BE2C (cell line): ENCODE measurements around the gene B3GNT9.
"Not testable (repeated sequence)": the region's sequence is repeated elsewhere in the genome, so short reads cannot be mapped to it uniquely, and the experiment has no call there.

Experiments
- DNase-seq: peaks from one replicate; pipeline ENCODE4 v3.0.0-alpha.2; 2020
- H3K27me3 ChIP-seq: fragments of 250-450 bp; sonication (Bioruptor Pico); 2 replicates; pipeline ENCODE4 v1.5.1; 2020; ENCODE audit warnings: mild to moderate bottlenecking
- H3K36me3 ChIP-seq: fragments of 250-450 bp; sonication (Bioruptor Pico); 2 replicates; pipeline ENCODE4 v1.5.1; 2020; ENCODE audit warnings: mild to moderate bottlenecking
- H3K4me1 ChIP-seq: fragments of 250-450 bp; sonication (Bioruptor Pico); 2 replicates; pipeline ENCODE4 v1.5.1; 2020
- H3K4me3 ChIP-seq: 2 replicates; pipeline ENCODE4 v1.5.1; 2011; ENCODE audit warnings: low read depth, low read length
- H3K9me3 ChIP-seq: fragments of 250-450 bp; sonication (Bioruptor Pico); 2 replicates; pipeline ENCODE4 v1.5.1; 2020
- TF ChIP-seq, protein P1 (sequence below): IDR thresholded peaks from 2 replicates; pipeline ENCODE4 v1.5.1; 2012; ENCODE audit warnings: mild to moderate bottlenecking, low read depth, low read length

The B3GNT9 gene

DNA sequence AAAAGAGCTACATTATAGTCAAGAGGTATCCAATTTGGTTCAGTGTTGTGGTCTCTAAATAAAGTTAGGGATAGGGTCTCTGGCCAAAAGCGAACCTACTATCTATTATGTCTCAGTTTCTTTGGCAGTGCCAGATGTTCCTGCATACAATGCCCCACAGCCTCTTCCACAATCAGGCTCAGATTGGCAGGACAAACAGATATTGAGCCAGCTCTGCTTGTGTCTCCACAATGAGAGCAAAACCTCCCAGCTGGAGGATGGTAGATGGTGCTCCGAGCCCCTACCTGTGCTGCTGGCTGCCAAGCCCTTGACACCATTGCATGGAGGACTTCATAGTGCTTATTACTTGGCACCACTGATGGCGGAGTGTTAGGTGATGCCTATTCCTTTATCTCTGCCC lies 21.4 kb downstream of the B3GNT9 start:
- Histone ChIP-seq H3K9me3 (no peaks in the 10 kb centered on the region), H3K4me1 (no peaks in the 10 kb centered on the region), H3K36me3 (peaks cover 30% of the 10 kb centered on the region), H3K4me3 (no peak overlapping the region), H3K27me3 (no peaks in the 10 kb centered on the region)
- no peak for DNase-seq
- TF ChIP-seq, protein P1, sequence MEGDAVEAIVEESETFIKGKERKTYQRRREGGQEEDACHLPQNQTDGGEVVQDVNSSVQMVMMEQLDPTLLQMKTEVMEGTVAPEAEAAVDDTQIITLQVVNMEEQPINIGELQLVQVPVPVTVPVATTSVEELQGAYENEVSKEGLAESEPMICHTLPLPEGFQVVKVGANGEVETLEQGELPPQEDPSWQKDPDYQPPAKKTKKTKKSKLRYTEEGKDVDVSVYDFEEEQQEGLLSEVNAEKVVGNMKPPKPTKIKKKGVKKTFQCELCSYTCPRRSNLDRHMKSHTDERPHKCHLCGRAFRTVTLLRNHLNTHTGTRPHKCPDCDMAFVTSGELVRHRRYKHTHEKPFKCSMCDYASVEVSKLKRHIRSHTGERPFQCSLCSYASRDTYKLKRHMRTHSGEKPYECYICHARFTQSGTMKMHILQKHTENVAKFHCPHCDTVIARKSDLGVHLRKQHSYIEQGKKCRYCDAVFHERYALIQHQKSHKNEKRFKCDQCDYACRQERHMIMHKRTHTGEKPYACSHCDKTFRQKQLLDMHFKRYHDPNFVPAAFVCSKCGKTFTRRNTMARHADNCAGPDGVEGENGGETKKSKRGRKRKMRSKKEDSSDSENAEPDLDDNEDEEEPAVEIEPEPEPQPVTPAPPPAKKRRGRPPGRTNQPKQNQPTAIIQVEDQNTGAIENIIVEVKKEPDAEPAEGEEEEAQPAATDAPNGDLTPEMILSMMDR, result no peak

DNA sequence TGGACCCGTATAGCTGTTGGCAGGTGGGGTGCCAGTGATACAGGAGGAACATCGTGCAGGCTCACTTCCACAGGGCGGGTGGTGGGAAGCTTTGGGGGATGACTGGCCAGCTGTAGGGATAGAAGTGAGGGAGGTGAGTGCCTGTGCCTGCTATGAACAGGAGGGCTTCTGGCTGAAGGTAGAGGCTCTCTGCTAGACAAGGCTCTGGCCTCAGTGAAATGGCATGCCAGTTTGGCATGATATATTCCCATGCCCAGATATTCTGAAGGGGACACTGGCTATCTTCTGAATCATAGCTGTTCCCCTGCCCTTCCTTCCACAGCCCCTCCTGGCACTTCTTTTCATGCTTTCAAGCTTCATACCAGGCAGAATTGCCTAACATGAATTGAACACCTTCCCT lies 21.9 kb downstream of the B3GNT9 start:
- peaks cover 24% of the 10 kb centered on the region for H3K36me3 ChIP-seq
- H3K27me3 ChIP-seq, result no peaks in the 10 kb centered on the region
- TF ChIP-seq, protein P1, result no peak
- H3K4me1 ChIP-seq, result no peaks in the 10 kb centered on the region
- no peaks in the 10 kb centered on the region for H3K9me3 ChIP-seq
- DNase-seq, result no peak
- H3K4me3 ChIP-seq, result no peak overlapping the region

DNA sequence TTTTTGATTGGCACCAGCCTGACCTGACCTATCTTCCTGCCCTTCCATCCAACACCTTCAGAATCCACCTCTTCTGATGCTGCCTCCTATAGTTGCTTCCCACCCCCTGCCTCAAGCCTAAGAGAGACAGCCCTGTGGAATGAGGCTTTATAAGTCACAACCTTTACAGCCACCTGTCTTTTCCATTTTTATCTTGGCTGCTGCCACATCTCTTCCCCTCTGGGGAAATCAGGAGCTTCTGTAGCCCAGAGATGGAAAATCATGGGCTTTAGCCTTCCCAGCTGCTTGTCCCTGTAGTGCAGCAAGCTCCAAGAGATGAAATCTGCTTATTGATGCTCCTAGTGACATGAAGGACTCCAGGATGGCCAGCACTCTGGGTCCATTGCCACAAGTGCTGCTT lies 22.4 kb downstream of the B3GNT9 start:
- TF ChIP-seq, protein P1, result no peak
- Histone ChIP-seq H3K9me3 (no peaks in the 10 kb centered on the region), H3K27me3 (no peaks in the 10 kb centered on the region), H3K4me1 (no peaks in the 10 kb centered on the region), H3K36me3 (peaks cover 25% of the 10 kb centered on the region), H3K4me3 (no peak overlapping the region)
- no peak for DNase-seq

DNA sequence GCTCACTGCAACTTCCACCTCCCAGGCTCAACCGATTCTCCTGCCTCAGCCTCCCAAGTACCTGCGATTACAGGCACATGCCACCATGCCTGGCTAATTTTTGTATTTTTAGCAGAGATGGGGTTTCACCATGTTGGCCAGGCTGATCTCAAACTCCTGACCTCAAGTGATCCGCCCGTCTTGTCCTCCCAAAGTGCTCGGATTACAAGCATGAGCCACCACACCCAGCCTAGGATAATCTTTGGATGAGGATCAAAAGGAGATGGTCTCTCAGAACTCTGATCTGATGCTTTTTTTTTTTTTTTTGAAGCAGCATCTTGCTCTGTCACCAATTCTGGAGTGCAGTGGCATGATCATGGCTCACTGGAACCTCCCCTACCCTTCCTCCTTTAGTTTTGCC lies 28.0 kb downstream of the B3GNT9 start:
- H3K27me3 ChIP-seq, H3K9me3 ChIP-seq, H3K4me1 ChIP-seq, DNase-seq, H3K4me3 ChIP-seq: not testable (repeated sequence)
- H3K36me3 ChIP-seq, result peaks cover 34% of the 10 kb centered on the region

DNA sequence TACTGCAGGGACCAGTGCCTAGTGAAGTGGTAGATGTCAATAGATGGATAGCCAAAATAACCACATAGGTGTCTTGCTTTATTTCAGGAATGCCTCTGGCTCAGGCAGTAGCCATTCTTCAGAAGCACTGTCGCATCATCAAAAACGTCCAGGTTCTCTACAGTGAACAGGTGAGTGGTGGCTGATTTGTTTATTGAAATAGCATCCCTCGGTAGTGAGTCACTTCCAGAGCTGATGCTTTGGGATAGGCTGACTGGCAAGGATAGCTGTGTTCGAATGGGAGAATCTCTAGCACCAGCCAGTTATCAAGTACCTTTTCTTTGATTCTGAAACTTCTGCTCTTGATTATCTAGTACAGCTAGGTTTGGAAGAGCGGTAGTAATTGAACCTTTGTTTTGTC lies 30.8 kb downstream of the B3GNT9 start:
- Histone ChIP-seq H3K36me3 (peaks cover 27% of the 10 kb centered on the region), H3K9me3 (no peaks in the 10 kb centered on the region; the same call in 1 of the 2 replicates), H3K4me3 (no peak overlapping the region), H3K4me1 (no peaks in the 10 kb centered on the region), H3K27me3 (no peaks in the 10 kb centered on the region)
- TF ChIP-seq, protein P1, result no peak
- DNase-seq, result no peak

DNA sequence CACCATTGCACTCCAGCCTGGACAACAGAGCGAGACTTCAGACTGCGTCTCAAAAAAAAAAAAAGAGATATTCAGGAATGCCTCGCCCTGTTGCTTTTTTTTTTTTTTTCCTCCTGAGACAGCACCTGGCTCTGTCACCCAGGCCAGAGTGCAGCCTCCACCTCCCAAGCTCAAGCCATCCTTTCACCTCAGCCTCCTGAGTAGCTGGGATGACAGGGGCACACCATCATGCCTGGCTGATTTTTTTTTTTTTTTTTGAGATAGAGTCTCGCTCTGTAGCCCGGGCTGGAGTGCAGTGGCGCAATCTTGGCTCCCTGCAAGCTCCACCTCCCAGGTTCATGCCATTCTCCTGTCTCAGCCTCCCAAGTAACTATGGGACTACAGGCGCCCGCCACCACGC lies 33.1 kb downstream of the B3GNT9 start:
- no peak for DNase-seq
- Histone ChIP-seq H3K4me3 (no peak overlapping the region), H3K27me3 (no peaks in the 10 kb centered on the region), H3K9me3 (no peaks in the 10 kb centered on the region; the same call in 1 of the 2 replicates), H3K4me1 (no peaks in the 10 kb centered on the region; the same call in 1 of the 2 replicates), H3K36me3 (peaks cover 21% of the 10 kb centered on the region)
- TF ChIP-seq, protein P1, result no peak
